ENCODE data around the gene PCYT1A.
"Not testable (repeated sequence)": the region's sequence is repeated elsewhere in the genome, so short reads cannot be mapped to it uniquely, and the experiment has no call there.

The PCYT1A gene

DNA sequence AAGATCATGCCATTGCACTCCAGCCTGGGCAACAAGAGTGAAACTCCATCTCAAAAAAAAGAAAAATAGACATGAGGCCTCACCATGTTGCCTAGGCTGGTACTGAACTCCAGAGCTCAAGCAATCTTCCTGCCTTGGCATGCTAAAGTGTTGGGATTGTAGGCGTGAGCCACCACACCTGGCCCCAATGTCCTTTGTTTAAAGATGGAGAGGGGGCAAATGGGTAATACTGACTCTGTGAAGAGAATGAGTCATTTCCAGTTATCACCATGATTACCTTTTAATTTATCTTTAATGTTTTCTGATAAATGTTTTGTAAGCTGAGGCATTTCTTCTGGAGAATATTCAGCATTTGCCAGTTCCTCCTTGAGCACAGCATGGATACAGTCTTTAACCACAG is 28.3 kb upstream of the PCYT1A start:
- ChIA-PET CTCF (no interaction called here), POLR2A (ENCODE audit: low non-redundant PET) (no interaction called here)
- no peak for DNase-seq (ENCODE audit: low spot score)
- TF ChIP-seq, protein P1, sequence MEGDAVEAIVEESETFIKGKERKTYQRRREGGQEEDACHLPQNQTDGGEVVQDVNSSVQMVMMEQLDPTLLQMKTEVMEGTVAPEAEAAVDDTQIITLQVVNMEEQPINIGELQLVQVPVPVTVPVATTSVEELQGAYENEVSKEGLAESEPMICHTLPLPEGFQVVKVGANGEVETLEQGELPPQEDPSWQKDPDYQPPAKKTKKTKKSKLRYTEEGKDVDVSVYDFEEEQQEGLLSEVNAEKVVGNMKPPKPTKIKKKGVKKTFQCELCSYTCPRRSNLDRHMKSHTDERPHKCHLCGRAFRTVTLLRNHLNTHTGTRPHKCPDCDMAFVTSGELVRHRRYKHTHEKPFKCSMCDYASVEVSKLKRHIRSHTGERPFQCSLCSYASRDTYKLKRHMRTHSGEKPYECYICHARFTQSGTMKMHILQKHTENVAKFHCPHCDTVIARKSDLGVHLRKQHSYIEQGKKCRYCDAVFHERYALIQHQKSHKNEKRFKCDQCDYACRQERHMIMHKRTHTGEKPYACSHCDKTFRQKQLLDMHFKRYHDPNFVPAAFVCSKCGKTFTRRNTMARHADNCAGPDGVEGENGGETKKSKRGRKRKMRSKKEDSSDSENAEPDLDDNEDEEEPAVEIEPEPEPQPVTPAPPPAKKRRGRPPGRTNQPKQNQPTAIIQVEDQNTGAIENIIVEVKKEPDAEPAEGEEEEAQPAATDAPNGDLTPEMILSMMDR (conservative IDR thresholded peaks at IDR 0.05; ENCODE audit: low read depth), result no peak
- peak overlapping the region; percentile 54 for H3K27ac ChIP-seq

DNA sequence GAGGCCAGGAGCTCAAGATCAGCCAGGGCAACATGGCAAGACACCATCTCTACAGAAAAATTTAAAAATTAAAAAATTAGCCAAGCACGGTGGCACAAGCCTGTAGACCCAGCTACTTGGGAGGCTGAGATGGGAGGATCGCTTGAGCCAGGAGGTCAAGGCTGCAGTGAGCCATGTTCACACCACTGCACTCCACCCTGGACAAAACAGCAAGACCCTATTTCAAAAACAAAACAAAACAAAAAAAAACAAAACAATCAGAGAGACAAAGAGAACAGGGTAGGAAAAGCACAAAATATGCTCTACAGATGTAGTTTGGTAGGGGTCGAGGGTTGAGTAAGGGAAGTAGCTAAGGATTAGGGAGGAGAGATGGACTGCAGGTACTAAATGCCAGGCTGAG is 27.1 kb upstream of the PCYT1A start:
- peak overlapping the region; percentile 26; the same call in 1 of the 2 replicates for H3K27ac ChIP-seq
- POLR2A ChIA-PET (ENCODE audit: low non-redundant PET), result interaction anchor here (0.6 kb wide), 1 partner anchor 26 kb away, joined by 4 read pairs; no protein-coding TSS in a partner anchor
- no peak for DNase-seq (ENCODE audit: low spot score)
- TF ChIP-seq, protein P1 (conservative IDR thresholded peaks at IDR 0.05; ENCODE audit: low read depth), result no peak
- CTCF ChIA-PET, result no interaction called here

DNA sequence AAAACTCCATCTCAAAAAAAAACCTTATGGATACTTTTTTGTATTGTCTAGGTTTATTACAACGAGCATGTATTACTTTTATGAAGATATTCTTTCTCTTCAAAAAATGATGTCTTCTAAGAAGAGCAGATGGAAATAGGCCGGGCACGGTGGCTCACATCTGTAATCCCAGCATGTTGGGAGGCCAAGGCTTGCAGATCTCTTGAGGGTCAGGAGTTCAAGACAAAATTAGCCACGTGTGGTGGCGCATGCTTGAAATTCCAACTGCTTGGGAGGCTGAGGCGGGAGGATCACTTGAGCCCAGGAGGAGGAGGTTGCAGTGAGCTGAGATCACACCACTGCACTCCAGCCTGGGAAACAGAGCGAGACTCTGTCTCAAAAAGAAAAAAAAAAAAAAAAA is 26.6 kb upstream of the PCYT1A start:
- CTCF ChIA-PET; DNase-seq (ENCODE audit: low spot score); POLR2A ChIA-PET (ENCODE audit: low non-redundant PET): not testable (repeated sequence)
- H3K27ac ChIP-seq, result peak overlapping the region; percentile 26; the same call in 1 of the 2 replicates

DNA sequence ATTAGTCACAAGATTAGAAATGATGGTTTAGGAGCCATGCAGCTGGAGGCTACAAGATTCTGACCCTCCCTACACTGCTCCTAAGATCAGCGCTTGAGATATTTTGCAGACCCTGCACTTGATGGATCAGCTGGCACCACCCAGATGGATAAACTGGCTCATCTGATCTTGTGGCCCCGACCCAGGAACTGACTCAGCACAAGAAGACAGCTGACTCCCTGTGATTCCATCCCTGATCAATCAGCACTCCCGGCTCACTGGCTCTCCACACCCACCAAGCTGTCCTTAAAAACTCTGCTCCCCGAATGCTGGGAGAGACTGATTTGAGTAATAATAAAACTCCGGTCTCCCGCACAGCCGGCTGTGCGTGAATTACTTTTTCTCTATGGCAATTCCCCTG is 15.4 kb upstream of the PCYT1A start:
- POLR2A ChIA-PET (ENCODE audit: low non-redundant PET); DNase-seq (ENCODE audit: low spot score); CTCF ChIA-PET; H3K27ac ChIP-seq: not testable (repeated sequence)

DNA sequence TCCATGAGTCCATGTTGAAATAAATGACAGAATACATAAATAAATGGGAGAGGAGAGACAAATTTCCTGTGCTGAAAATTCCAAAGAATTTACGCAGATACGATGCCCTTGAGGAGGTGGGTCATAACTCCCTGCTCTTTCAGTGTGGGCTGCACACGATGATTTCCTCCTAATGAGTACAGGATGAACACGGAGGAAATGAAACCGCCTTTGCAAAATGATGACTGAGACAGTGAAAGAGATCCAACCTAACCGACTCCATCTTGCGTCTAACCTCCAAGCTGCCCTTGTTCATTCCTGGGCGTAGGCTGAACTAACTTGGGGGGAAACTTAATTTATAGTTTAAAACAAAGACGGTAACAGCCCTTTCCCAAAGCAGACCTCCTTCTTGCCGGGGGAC is 15.0 kb upstream of the PCYT1A start:
- POLR2A ChIA-PET (ENCODE audit: low non-redundant PET); CTCF ChIA-PET; DNase-seq (ENCODE audit: low spot score); H3K27ac ChIP-seq: not testable (repeated sequence)

DNA sequence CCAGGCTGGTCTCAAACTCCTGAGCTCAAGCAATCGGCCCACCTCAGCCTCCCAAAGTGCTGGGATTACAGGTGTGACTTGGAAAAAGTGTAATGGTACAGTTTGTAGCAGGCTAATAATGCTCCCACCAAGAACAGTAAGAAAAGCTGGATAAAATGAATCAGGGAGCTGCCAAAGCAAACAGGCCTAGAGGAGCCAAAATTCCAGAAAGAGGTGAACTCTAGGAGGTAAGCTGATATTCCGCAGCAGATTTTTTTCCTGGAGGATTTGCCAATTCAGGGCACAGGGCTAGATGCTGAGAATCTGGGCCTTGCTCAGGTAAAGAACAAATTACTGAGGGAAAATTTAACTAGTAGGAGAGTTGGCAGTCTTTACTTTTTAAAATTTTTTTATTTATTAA is 11.0 kb upstream of the PCYT1A start:
- POLR2A ChIA-PET (ENCODE audit: low non-redundant PET), result no interaction called here
- DNase-seq (ENCODE audit: low spot score), result no peak
- TF ChIP-seq, protein P1 (conservative IDR thresholded peaks at IDR 0.05; ENCODE audit: low read depth), result no peak
- CTCF ChIA-PET, result no interaction called here
- no peak overlapping the region for H3K27ac ChIP-seq

DNA sequence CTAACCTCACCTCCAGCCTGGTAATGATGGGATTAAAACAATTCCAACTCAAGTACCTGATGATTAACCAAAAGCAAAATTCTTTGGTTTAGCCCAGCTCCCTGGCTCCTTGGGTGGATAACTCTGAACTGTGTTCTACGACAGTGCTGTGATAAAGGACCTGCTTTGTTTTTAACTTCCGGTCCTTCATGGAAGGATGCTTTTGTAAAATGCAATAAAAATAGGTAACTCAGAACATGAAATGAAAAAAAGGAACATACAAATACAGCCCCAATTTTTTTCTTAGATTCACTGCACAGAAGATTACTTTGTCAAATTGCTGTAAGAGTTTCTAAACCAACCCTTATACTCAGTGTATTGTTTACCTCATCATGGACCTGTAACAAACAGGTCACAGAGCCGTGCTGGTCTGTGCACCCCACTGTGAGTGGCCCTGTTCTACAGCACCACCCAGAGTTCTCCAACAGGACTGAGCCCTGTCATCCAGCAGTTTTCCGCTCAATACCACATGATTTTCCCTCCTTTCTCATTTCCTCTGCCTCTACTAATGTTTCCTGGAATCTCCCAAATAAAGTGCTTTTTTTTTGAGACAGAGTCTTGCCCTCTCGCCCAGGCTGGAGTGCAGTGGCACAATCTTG is 4.9 kb upstream of the PCYT1A start:
- DNase-seq (ENCODE audit: low spot score), result no peak
- POLR2A ChIA-PET (ENCODE audit: low non-redundant PET), result no interaction called here
- peak overlapping the region; percentile 25; the same call in 1 of the 2 replicates for H3K27ac ChIP-seq
- CTCF ChIA-PET, result interaction anchor here (0.9 kb wide), 1 partner anchor 219 kb away, joined by 7 read pairs; no protein-coding TSS in a partner anchor
- TF ChIP-seq, protein P1 (conservative IDR thresholded peaks at IDR 0.05; ENCODE audit: low read depth), result no peak

DNA sequence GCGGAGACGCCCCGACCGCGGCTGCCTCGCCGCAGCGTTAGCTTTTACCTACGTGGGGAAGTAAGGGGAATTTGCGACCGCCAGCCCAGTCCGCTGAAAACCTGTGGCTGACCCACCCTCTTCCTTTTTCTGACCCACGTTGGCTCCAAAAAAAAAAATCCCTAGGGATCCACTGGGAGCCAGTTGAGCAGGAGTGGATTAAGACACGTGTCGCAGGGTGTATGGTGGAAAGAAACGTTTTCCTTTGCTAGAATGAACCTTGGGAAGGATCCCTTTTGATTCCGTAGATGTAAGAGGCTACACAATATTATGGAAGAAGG is 575 bp upstream of the PCYT1A start:
- ChIA-PET CTCF (interaction anchor here (0.5 to 0.6 kb wide), 2 partner anchors 222 to 418 kb away, joined by 3 to 4 read pairs; no protein-coding TSS in a partner anchor), POLR2A (ENCODE audit: low non-redundant PET) (interaction anchor here (0.6 kb wide), 1 partner anchor 161 kb away, joined by 5 read pairs; no protein-coding TSS in a partner anchor)
- no peak for DNase-seq (ENCODE audit: low spot score)
- TF ChIP-seq, protein P1 (conservative IDR thresholded peaks at IDR 0.05; ENCODE audit: low read depth), result no peak
- H3K27ac ChIP-seq, result peak overlapping the region; percentile 94
